Pancreas (tissue), 10 donors: ENCODE data around the gene CRYAB. TPM values are rescaled to one million over a fixed set of nuclear protein-coding genes. Genes with fewer than 3 reads are reported as not detected.

Source experiments
- ATAC-seq, 4 donors: fragments of 200-7000 bp; cut with Tn5 transposase; one replicate each; pipeline versions ENCODE4 v1.8.0 to v1.9.1; 2020; ENCODE audit warnings: mild to moderate bottlenecking in 4 of 4, moderate library complexity in 4 of 4
- DNase-seq, 6 donors: peaks; one replicate each; pipeline ENCODE4 v3.0.0-alpha.2; 2020
- FAIRE-seq: peaks from 2 replicates; lab custom pipeline; 2012; peaks lifted over from hg19 to GRCh38; lab: Jason Lieb, UNC
- H3K27ac ChIP-seq, 4 donors: fragments of 200-600 bp; sonication (generic); 1 replicate in 3 of 4; 2 replicates in 1 of 4; pipeline versions ENCODE4 v1.5.0 to v1.8.0; 2020
- H3K27me3 ChIP-seq, 4 donors: fragments of 200-600 bp; one replicate each; pipeline ENCODE4 v1.8.0; 2021
- H3K36me3 ChIP-seq, 3 donors: fragments of 200-600 bp; sonication (generic) in 1 of 3; one replicate each; pipeline versions ENCODE4 v1.5.0 to v1.8.0; 2020 to 2021
- H3K4me1 ChIP-seq, 3 donors: fragments of 200-600 bp; one replicate each; pipeline ENCODE4 v1.8.0; 2021
- H3K4me3 ChIP-seq, 4 donors: fragments of 200-600 bp; sonication (generic) in 2 of 4; one replicate each; pipeline versions ENCODE4 v1.5.0 to v1.8.0; 2020 to 2021
- H3K9me3 ChIP-seq, 4 donors: fragments of 200-600 bp; one replicate each; pipeline ENCODE4 v1.8.0; 2021
- CTCF ChIP-seq, 4 donors: fragments of 200-600 bp; sonication (generic) in 3 of 4; IDR thresholded peaks; one replicate each; pipeline versions ENCODE4 v1.5.0 to v1.8.0; 2021; ENCODE audit warnings: antibody characterized with exemption in 4 of 4
- WGBS, 2 donors: extraction: QIAGEN DNeasy Blood & Tissue Kit; methylation state at CpG; one replicate each; pipeline ENCODE4 v1.1.7; 2013; 5-methylcytosine and 5-hydroxymethylcytosine counted together
- intact Hi-C, 3 donors: fragments of 100-400 bp; cut with DNase I; formaldehyde crosslinking; loops; one replicate each; pipeline versions ENCODE4 v1.11.1 to v1.14.2; 2022
- polyA plus RNA-seq, 2 donors: library from polyadenylated mRNA; stranded (reverse); fragments of 200-250 nt; gene quantifications; one replicate each; pipeline ENCODE4 v1.2.3, GENCODE V29; 2013
- total RNA-seq, 6 donors: library from RNA; stranded (reverse); fragmentation: NEBNext Ultra II Directional in 4 of 6; extraction: Animal tissue kit (Norgen Biotek cat#: 25700) in 4 of 6; gene quantifications; one replicate each; pipeline versions ENCODE4 v1.2.1 to v1.2.4, GENCODE V29; 2021 to 2023
- donor health status: healthy with polysubstance abuse.
- donor health status: DM: no; HTN: no; CAD: no; lungs with moderate emphysema.
- donor health status: DM: no; HTN: no; CAD: no.
- donor health status: control.
- donor health status: control.
- donor health status: Bipolar disorder and iron deficiency.
- donor health status: DM: yes; HTN: yes; CAD: no.
- donor health status: DM: no; HTN: no; CAD: no.
- donor health status: DM: no; HTN: no; CAD: no.
- donor health status: DM: yes; HTN: yes; CAD: no.

CRYAB gene
- total and polyA plus RNA-seq, 8 donors: 7.2 to 81.8 (median 27.0) TPM

- H3K4me3 ChIP-seq: no peak overlapping the region
- no peak overlapping the region for H3K27ac ChIP-seq
- ATAC-seq: no peak
- intact Hi-C loops: no loop called here
- H3K4me1 ChIP-seq: peaks cover 15 to 16% (median 16%) of the 10 kb centered on the region in 3 donors
- no peak for DNase-seq
- H3K27me3 ChIP-seq: no peaks in the 10 kb centered on the region
- no peaks in the 10 kb centered on the region for H3K36me3 ChIP-seq
- FAIRE-seq: no peak
- 72 to 75% methylated on average over 5 of the region's 5 CpGs for WGBS, 2 donors
- no peaks in the 10 kb centered on the region for H3K9me3 ChIP-seq
- TF ChIP-seq CTCF (IDR thresholded peaks at IDR 0.05): no peak
Observed at GRCh38 chr11:111909378-111909777, 2.2 kb downstream of the CRYAB start.

- WGBS, 2 donors: 77% methylated on average over 5 of the region's 5 CpGs
- H3K27ac ChIP-seq: no peak overlapping the region
- DNase-seq: no peak
- no peak for FAIRE-seq
- intact Hi-C loops: no loop called here
- H3K4me1 ChIP-seq: peaks cover 15 to 16% (median 16%) of the 10 kb centered on the region in 3 donors
- no peaks in the 10 kb centered on the region for H3K36me3 ChIP-seq
- no peak for ATAC-seq
- H3K4me3 ChIP-seq: no peak overlapping the region
- no peak for TF ChIP-seq CTCF (IDR thresholded peaks at IDR 0.05)
- no peaks in the 10 kb centered on the region for H3K27me3 ChIP-seq
- H3K9me3 ChIP-seq: no peaks in the 10 kb centered on the region
Observed at GRCh38 chr11:111908639-111909305, 2.8 kb downstream of the CRYAB start.

- FAIRE-seq: no peak
- no peak for TF ChIP-seq CTCF (IDR thresholded peaks at IDR 0.05)
- H3K4me3 ChIP-seq: no peak overlapping the region
Observed at GRCh38 chr11:111906680-111907079, 4.9 kb downstream of the CRYAB start.

GRCh38 chr11:111905411-111905810, 6.2 kb downstream of the CRYAB start:
- no peak for TF ChIP-seq CTCF (IDR thresholded peaks at IDR 0.05)
- DNase-seq: no peak
- no peaks in the 10 kb centered on the region for H3K27me3 ChIP-seq
- intact Hi-C loops: no loop called here
- no peak overlapping the region for H3K27ac ChIP-seq
- H3K4me1 ChIP-seq: no peaks in the 10 kb centered on the region
- H3K9me3 ChIP-seq: no peaks in the 10 kb centered on the region
- no peak overlapping the region for H3K4me3 ChIP-seq
- no peak for FAIRE-seq
- 64 to 73% methylated on average over 2 of the region's 2 CpGs for WGBS, 2 donors
- no peak for ATAC-seq
- no peaks in the 10 kb centered on the region for H3K36me3 ChIP-seq

More at GRCh38 chr11:111906680-111907079, 4.9 kb downstream of the CRYAB start:
- Histone ChIP-seq H3K9me3 (no peaks in the 10 kb centered on the region), H3K36me3 (no peaks in the 10 kb centered on the region), H3K27me3 (no peaks in the 10 kb centered on the region), H3K4me1 (peaks cover 8 to 10% (median 10%) of the 10 kb centered on the region in 3 donors), H3K27ac (no peak overlapping the region)
- WGBS, 2 donors: 76 to 85% methylated on average over 1 of the region's 1 CpG
- intact Hi-C loops: no loop called here
- DNase-seq (no peak), ATAC-seq (no peak)

GRCh38 chr11:111886844-111887243, 24.7 kb downstream of the CRYAB start:
- Histone ChIP-seq H3K4me1 (no peaks in the 10 kb centered on the region), H3K9me3 (no peaks in the 10 kb centered on the region), H3K36me3 (peaks cover 0 to 3% (median 0%) of the 10 kb centered on the region in 3 donors), H3K27ac (no peak overlapping the region), H3K27me3 (no peaks in the 10 kb centered on the region), H3K4me3 (no peak overlapping the region)
- WGBS, 2 donors: 75 to 80% methylated on average over 2 of the region's 2 CpGs
- intact Hi-C loops: no loop called here
- TF ChIP-seq CTCF (IDR thresholded peaks at IDR 0.05): no peak
- DNase-seq (no peak), FAIRE-seq (no peak), ATAC-seq (no peak)
